Endothelial cell of umbilical vein (primary cell): ENCODE results near the gene PLEKHA7. TPM values are rescaled to one million over a fixed set of nuclear protein-coding genes. Genes with fewer than 3 reads are reported as not detected.
A peak's percentile ranks its signal among the peaks of the same experiment; 100 is the strongest.

ENCODE experiments used
- BruUV-seq: library from RNA; stranded (reverse); fragments of 400-500 nt; replicated peaks from 2 replicates; lab custom pipeline; 2021; lab: Mats Ljungman, UMichigan
- CTCF ChIA-PET: fragments of 300-600, 350-600 bp; sonication (Branson Sonifier 250); formaldehyde crosslinking; loops from one replicate; lab custom pipeline; 2021; ENCODE audit warnings: antibody characterized with exemption, inconsistent platforms; lab: Charles Lee
- POLR2A ChIA-PET: fragments of 300-600, 350-600 bp; sonication (Branson Sonifier 250); formaldehyde crosslinking; loops from one replicate; lab custom pipeline; 2021; ENCODE audit warnings: antibody characterized with exemption, inconsistent platforms; lab: Charles Lee
- DNase-seq: peaks from one replicate; pipeline ENCODE4 v3.0.0-alpha.2; 2011; ENCODE audit warnings: low read depth, low spot score
- FAIRE-seq: peaks from 2 replicates; lab custom pipeline; 2011; peaks lifted over from hg19 to GRCh38; lab: Jason Lieb, UNC
- H2AFZ ChIP-seq: 2 replicates; pipeline ENCODE4 v1.6.0; 2012; ENCODE audit warnings: low read depth, low read length, control low read depth, inconsistent platforms
- H3K27ac ChIP-seq: 2 replicates; pipeline ENCODE4 v1.5.1; 2011; ENCODE audit warnings: low read depth, mild to moderate bottlenecking, control low read depth, low read length, moderate library complexity; ENCODE audit not compliant: insufficient read depth
- H3K27me3 ChIP-seq, 2 experiments: 2 replicates each; pipeline versions ENCODE4 v1.6.0 to v1.6.1; 2011; ENCODE audit warnings: low read length in 2 of 2, mixed read lengths in 1 of 2; ENCODE audit not compliant: control insufficient read depth in 2 of 2, insufficient read depth in 2 of 2
- H3K36me3 ChIP-seq, 2 experiments: 2 replicates in 1 of 2; 3 replicates in 1 of 2; pipeline ENCODE4 v1.5.1; 2011; ENCODE audit warnings: low read length in 2 of 2, mild to moderate bottlenecking in 1 of 2, moderate library complexity in 1 of 2; ENCODE audit not compliant: control insufficient read depth in 2 of 2, insufficient read depth in 2 of 2; ENCODE audit errors: extremely low read depth in 1 of 2
- H3K4me1 ChIP-seq: 3 replicates; pipeline ENCODE4 v1.5.1; 2011; ENCODE audit warnings: mild to moderate bottlenecking, low read length; ENCODE audit not compliant: control insufficient read depth, insufficient read depth; ENCODE audit errors: extremely low read depth
- H3K4me2 ChIP-seq: 2 replicates; pipeline ENCODE4 v1.6.1; 2011; ENCODE audit warnings: low read length, control low read depth, mixed read lengths; ENCODE audit not compliant: insufficient read depth
- H3K4me3 ChIP-seq, 3 experiments: fragments of 200-600 bp in 1 of 3; sonication (generic), shearing (Covaris generic) in 1 of 3; replicated peaks in 1 of 3; 2 replicates each; pipeline ENCODE4 v1.5.1; 2011 to 2016; ENCODE audit warnings: control low read depth in 3 of 3, low read length in 3 of 3, mild to moderate bottlenecking in 2 of 3, inconsistent platforms in 1 of 3, low read depth in 1 of 3, moderate library complexity in 1 of 3; ENCODE audit not compliant: insufficient read depth in 1 of 3
- H3K79me2 ChIP-seq: 2 replicates; pipeline ENCODE4 v1.6.0; 2012; ENCODE audit warnings: low read length, inconsistent platforms; ENCODE audit not compliant: control insufficient read depth, insufficient read depth
- H3K9ac ChIP-seq: replicated peaks from 2 replicates; pipeline ENCODE3; 2011; ENCODE audit warnings: low read length, control low read depth; ENCODE audit not compliant: insufficient read depth; ENCODE audit errors: extremely low read depth
- H3K9me1 ChIP-seq: replicated peaks from 3 replicates; pipeline ENCODE4 v1.6.0; 2011; ENCODE audit warnings: mild to moderate bottlenecking, low read length; ENCODE audit not compliant: control insufficient read depth, insufficient read depth; ENCODE audit errors: extremely low read depth
- H3K9me3 ChIP-seq: replicated peaks from 2 replicates; pipeline ENCODE4 v1.5.1; 2012; ENCODE audit warnings: low read length, inconsistent platforms; ENCODE audit not compliant: control insufficient read depth, insufficient read depth
- H4K20me1 ChIP-seq: replicated peaks from 2 replicates; pipeline ENCODE3; 2011; ENCODE audit warnings: mild to moderate bottlenecking, low read length; ENCODE audit not compliant: control insufficient read depth, insufficient read depth; ENCODE audit errors: extremely low read depth
- CTCF ChIP-seq, 2 donors: IDR thresholded peaks; 1 replicate in 1 of 2; 2 replicates in 1 of 2; pipeline ENCODE4 v1.5.1; 2011; ENCODE audit warnings: low read length in 2 of 2, mild to moderate bottlenecking in 2 of 2, moderate library complexity in 2 of 2, control low read depth in 1 of 2, inconsistent platforms in 1 of 2, low read depth in 1 of 2; ENCODE audit not compliant: insufficient read depth in 1 of 2; ENCODE audit errors: extremely low read depth in 1 of 2
- EZH2 ChIP-seq: IDR thresholded peaks from 2 replicates; pipeline ENCODE4 v1.6.1; 2012; ENCODE audit warnings: borderline replicate concordance, low read depth, mild to moderate bottlenecking, moderate library complexity, low read length, inconsistent platforms; ENCODE audit not compliant: severe bottlenecking
- FOS ChIP-seq: IDR thresholded peaks from 2 replicates; pipeline ENCODE4 v1.6.1; 2011; ENCODE audit warnings: mild to moderate bottlenecking, low read length, moderate library complexity, borderline replicate concordance; ENCODE audit not compliant: insufficient read depth
- GATA2 ChIP-seq: IDR thresholded peaks from 2 replicates; pipeline ENCODE4 v1.7.0; 2011; ENCODE audit warnings: low read depth, mild to moderate bottlenecking, moderate library complexity, mixed read lengths, low read length; ENCODE audit not compliant: insufficient read length, insufficient read depth
- JUN ChIP-seq: IDR thresholded peaks from 2 replicates; pipeline ENCODE4 v1.6.1; 2011; ENCODE audit warnings: borderline replicate concordance, low read depth; ENCODE audit not compliant: insufficient read length, insufficient read depth
- MAX ChIP-seq: IDR thresholded peaks from 2 replicates; pipeline ENCODE4 v1.6.1; 2011; ENCODE audit not compliant: insufficient read depth, insufficient read length
- MYC ChIP-seq: IDR thresholded peaks from one replicate; pipeline ENCODE4 v1.6.1; 2011; ENCODE audit warnings: mild to moderate bottlenecking, low read depth, low read length
- POLR2A ChIP-seq: IDR thresholded peaks from 2 replicates; pipeline ENCODE4 v1.6.1; 2012; ENCODE audit warnings: low read depth, mild to moderate bottlenecking, control low read depth, low read length
- POLR2AphosphoS5 ChIP-seq: IDR thresholded peaks from 2 replicates; pipeline ENCODE4 v1.6.1; 2012; ENCODE audit warnings: low read depth, mild to moderate bottlenecking, control low read depth, low read length, moderate library complexity; ENCODE audit not compliant: insufficient read depth
- dilution Hi-C: fragments of 300-500 bp; cut with MboI; formaldehyde crosslinking; loops from one replicate; pipeline ENCODE4 v1.15.0; 2019; ENCODE audit warnings: low sequenced_read_pairs; ENCODE audit not compliant: extremely low pct_ligation_motif_present
- intact Hi-C: fragments of 100-400 bp; cut with micrococcal nuclease; formaldehyde crosslinking; loops from one replicate; pipeline ENCODE4 v1.10.0; 2022
- polyA plus RNA-seq, 4 experiments: library from polyadenylated mRNA; depleted of rRNA in 3 of 4; stranded (reverse) in 3 of 4; unstranded in 1 of 4; fragments of >200 nt; gene quantifications; 2 replicates each; pipeline versions ENCODE4 v1.2.1 to v1.2.3, GENCODE V29; 2011 to 2012; ENCODE audit warnings: missing spikeins in 1 of 4
- total RNA-seq: library from RNA; stranded (reverse); gene quantifications from 2 replicates; pipeline ENCODE4 v1.2.3, GENCODE V29; 2021

PLEKHA7 gene
- total and polyA plus RNA-seq, 2 donors (not counting 3 experiments of a cell fraction or from before 2014, with no cell fraction given) = 1.7 to 3.8 TPM

- Histone ChIP-seq H3K9ac (no peak overlapping the region), H3K4me1 (no peaks in the 10 kb centered on the region), H3K27me3 (no peaks in the 10 kb centered on the region), H3K4me3 (no peak overlapping the region), H4K20me1 (no peaks in the 10 kb centered on the region), H3K4me2 (no peak overlapping the region), H3K27ac (no peak overlapping the region), H3K9me3 (no peaks in the 10 kb centered on the region), H2AFZ (peak overlapping the region; percentile 56), H3K36me3 (no peaks in the 10 kb centered on the region), H3K79me2 (no peaks in the 10 kb centered on the region), H3K9me1 (no peaks in the 10 kb centered on the region)
- TF ChIP-seq CTCF (IDR thresholded peaks at IDR 0.05; ENCODE audit: extremely low read depth in 1 of 2, insufficient read depth in 1 of 2, low read depth in 1 of 2, low read length in 2 of 2) (peak; percentile 53 to 67), JUN (no peak)
- intact Hi-C loops = loop anchor here (1.0 kb wide), 1 partner anchor 117 kb away; no protein-coding TSS in a partner anchor
- dilution Hi-C loops = no loop called here
- DNase-seq = peak; percentile 34
- ChIA-PET CTCF (interaction anchor here (0.8 to 8.1 kb wide), 10 partner anchors 9 to 439 kb away, joined by 3 to 153 read pairs (median 4); partner anchors contain the start of gene PLEKHA7), POLR2A (no interaction called here)
- peak; percentile 72 for FAIRE-seq
- no TSS peak for BruUV-seq
Observed at GRCh38 chr11:16945671-16946469, 68.3 kb downstream of the PLEKHA7 start.

DNA sequence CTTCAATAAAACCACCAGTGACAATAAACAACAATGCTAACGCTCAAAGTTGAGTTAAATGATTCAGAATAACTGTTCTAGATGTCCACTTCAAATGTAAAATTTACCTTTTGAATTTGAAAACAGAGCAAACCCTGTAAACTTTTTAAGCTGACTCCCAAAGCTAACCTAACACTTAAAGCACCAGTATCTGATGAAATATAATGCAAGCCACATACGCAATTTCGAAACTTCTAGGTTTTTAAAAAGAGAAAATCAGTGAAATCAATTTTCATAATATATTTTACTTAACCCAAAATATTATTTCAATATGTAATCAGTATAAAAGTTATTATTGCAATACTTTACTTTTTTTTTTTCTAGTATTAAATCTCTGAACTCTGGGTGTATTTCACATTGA lies 71.3 kb downstream of the PLEKHA7 start:
- Histone ChIP-seq H2AFZ (no peak overlapping the region), H3K4me1 (no peaks in the 10 kb centered on the region), H3K4me3 (no peak overlapping the region), H3K27ac (no peak overlapping the region), H3K79me2 (no peaks in the 10 kb centered on the region), H3K9ac (no peak overlapping the region), H3K9me1 (no peaks in the 10 kb centered on the region), H3K27me3 (no peaks in the 10 kb centered on the region), H3K4me2 (no peak overlapping the region), H4K20me1 (no peaks in the 10 kb centered on the region), H3K9me3 (no peaks in the 10 kb centered on the region), H3K36me3 (no peaks in the 10 kb centered on the region)
- no TSS peak for BruUV-seq
- POLR2A ChIA-PET = no interaction called here
- FAIRE-seq (no peak), DNase-seq (no peak)
- CTCF ChIA-PET = interaction anchor here (1.3 to 8.1 kb wide), 3 partner anchors 120 to 157 kb away, joined by 4 to 153 read pairs (median 15); no protein-coding TSS in a partner anchor
- dilution Hi-C loops = no loop called here
- TF ChIP-seq EZH2 (no peak), GATA2 (no peak), JUN (no peak), CTCF (IDR thresholded peaks at IDR 0.05; ENCODE audit: extremely low read depth in 1 of 2, insufficient read depth in 1 of 2, low read depth in 1 of 2, low read length in 2 of 2) (no peak), POLR2A (no peak), MYC (no peak), MAX (no peak), POLR2AphosphoS5 (no peak), FOS (no peak)
- intact Hi-C loops = no loop called here
